ENCODE measurements around the gene GRID1.
"Not testable (repeated sequence)": the region's sequence is repeated elsewhere in the genome, so short reads cannot be mapped to it uniquely, and the experiment has no call there.

Gene GRID1

DNA sequence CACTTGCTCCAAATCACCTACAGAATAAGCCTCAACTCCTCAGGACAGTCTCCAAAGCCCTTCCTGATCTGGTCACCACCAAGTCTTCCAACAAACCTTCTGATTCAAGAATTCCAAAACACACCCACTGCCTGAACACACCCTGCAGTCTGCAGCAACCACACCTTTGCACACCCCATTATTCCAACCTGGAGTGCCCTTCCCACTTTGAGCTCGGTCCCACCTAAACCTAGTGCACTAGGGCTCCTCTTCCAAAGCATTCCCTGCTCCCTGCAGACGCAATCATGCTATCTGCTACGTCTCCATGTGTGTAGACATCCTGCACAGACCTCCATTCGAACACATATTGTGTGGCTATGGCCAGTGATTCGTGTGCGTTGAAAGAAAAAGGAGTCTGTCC, 289.3 kb downstream of the GRID1 start:
- H3K9ac ChIP-seq (ENCODE audit: insufficient read length), result no peak overlapping the region

DNA sequence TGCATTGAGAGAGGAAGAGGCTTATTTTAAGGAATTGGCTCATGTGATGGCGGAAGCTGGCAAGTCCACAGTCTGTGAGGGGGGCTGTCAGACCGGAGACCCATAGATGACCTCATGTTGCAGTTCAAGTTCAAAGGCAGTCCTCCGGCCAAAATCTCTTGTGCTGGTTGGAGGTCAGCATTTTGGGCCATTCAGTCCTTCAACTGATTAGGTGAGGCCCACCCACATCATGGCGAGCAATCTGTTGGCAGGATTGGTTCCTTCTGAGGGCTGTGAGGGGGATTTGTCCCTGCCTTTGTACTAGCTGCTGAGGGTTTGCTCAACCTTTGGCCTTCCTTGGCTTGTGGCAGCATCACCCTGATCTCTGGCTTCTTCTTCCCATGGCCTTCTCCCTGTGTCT, 290.1 kb downstream of the GRID1 start:
- H3K9ac ChIP-seq (ENCODE audit: insufficient read length); H3K27ac ChIP-seq; H3K9me3 ChIP-seq (ENCODE audit: low read depth, low read length); DNase-seq (ENCODE audit: low read depth, low spot score); H3K4me3 ChIP-seq; H3K36me3 ChIP-seq (ENCODE audit: insufficient read depth, low read length): not testable (repeated sequence)

More for the DNA sequence above, 289.3 kb downstream of the GRID1 start:
- no peaks in the 10 kb centered on the region for H3K9me3 ChIP-seq (ENCODE audit: low read depth, low read length)
- TF ChIP-seq POLR2AphosphoS5 (IDR thresholded peaks at IDR 0.05; ENCODE audit: borderline replicate concordance, low read depth, low read length), result no peak
- no peak for TF ChIP-seq EZH2 (IDR thresholded peaks at IDR 0.05)
- no peak for TF ChIP-seq FOXP2 (optimal IDR thresholded peaks at IDR 0.05; ENCODE audit: control extremely low read depth, extremely low read length, insufficient read depth)
- DNase-seq (ENCODE audit: low read depth, low spot score), result no peak
- H3K4me3 ChIP-seq, result no peak overlapping the region
- no peaks in the 10 kb centered on the region for H3K36me3 ChIP-seq (ENCODE audit: insufficient read depth, low read length)
- no peak overlapping the region for H3K27ac ChIP-seq

GRCh38 chr10:86075512-86075911, 291.1 kb downstream of the GRID1 start:
- TF ChIP-seq EZH2 (IDR thresholded peaks at IDR 0.05) (no peak), FOXP2 (optimal IDR thresholded peaks at IDR 0.05; ENCODE audit: control extremely low read depth, extremely low read length, insufficient read depth) (no peak), POLR2AphosphoS5 (IDR thresholded peaks at IDR 0.05; ENCODE audit: borderline replicate concordance, low read depth, low read length) (no peak)
- Histone ChIP-seq H3K9me3 (ENCODE audit: low read depth, low read length) (no peaks in the 10 kb centered on the region), H3K9ac (ENCODE audit: insufficient read length) (no peak overlapping the region), H3K36me3 (ENCODE audit: insufficient read depth, low read length) (no peaks in the 10 kb centered on the region), H3K27ac (no peak overlapping the region), H3K4me3 (no peak overlapping the region)
- DNase-seq (ENCODE audit: low read depth, low spot score), result no peak

DNA sequence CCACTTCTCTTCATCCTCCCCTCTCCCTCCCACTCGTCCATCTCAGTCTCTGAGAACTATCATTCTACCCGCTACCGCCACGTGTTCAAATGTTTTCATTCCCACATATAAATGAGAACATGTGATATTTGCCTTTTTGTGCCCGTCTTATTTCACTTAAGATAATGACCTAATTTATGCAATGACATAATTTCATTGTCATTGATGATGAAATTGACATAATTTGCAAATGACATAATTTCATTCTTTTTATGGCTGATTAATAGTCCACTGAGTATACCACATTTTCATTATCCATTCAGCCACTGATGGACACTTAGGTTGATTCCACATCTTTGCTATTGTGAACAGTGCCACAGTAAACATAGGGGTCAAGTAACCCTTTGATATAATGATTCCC, 292.3 kb downstream of the GRID1 start:
- no peak for TF ChIP-seq EZH2 (IDR thresholded peaks at IDR 0.05)
- no peak for TF ChIP-seq POLR2AphosphoS5 (IDR thresholded peaks at IDR 0.05; ENCODE audit: borderline replicate concordance, low read depth, low read length)
- no peak for TF ChIP-seq FOXP2 (optimal IDR thresholded peaks at IDR 0.05; ENCODE audit: control extremely low read depth, extremely low read length, insufficient read depth)
- Histone ChIP-seq H3K36me3 (ENCODE audit: insufficient read depth, low read length) (no peaks in the 10 kb centered on the region), H3K27ac (no peak overlapping the region), H3K4me3 (no peak overlapping the region), H3K9ac (ENCODE audit: insufficient read length) (no peak overlapping the region), H3K9me3 (ENCODE audit: low read depth, low read length) (no peaks in the 10 kb centered on the region)
- no peak for DNase-seq (ENCODE audit: low read depth, low spot score)

DNA sequence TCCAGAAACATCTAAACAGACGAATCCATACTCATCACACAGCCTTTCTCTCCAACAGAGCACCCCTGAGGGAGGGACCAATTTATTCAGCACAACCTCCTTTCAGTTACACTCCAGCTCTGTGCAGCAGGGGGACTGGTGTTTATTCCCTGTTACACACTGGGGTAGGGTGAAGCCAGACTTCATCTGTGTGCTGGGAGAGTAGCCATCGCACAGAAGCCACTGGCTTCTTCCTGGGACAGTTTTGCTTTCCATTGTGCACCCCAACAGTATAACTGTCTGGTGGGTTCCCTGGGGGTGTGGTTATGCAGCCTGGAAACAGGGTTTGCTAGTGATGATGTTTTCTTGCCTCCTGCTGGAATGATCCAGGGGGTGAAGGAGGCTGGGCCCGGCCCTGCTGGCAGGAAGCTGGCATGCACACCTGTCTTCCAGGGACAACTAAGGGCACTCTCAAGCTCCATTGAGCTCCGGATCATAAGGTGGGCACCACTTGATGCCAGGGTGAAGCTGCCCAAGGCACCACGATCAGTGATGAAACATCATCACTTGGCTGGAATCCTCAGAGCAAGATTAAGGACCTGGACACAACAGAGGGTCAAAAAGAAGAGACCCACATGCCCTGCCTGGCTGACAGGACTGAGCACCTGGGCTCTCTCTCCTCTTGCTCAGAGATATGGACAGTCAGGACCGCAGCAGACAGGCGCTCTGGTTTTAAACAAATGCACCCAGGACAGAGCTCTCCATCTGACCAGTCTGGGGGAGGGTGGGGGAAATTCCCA, 293.2 kb downstream of the GRID1 start:
- no peak overlapping the region for H3K9ac ChIP-seq (ENCODE audit: insufficient read length)
- H3K4me3 ChIP-seq, result no peak overlapping the region
- TF ChIP-seq FOXP2 (optimal IDR thresholded peaks at IDR 0.05; ENCODE audit: control extremely low read depth, extremely low read length, insufficient read depth) (no peak), POLR2AphosphoS5 (IDR thresholded peaks at IDR 0.05; ENCODE audit: borderline replicate concordance, low read depth, low read length) (no peak), EZH2 (IDR thresholded peaks at IDR 0.05) (no peak)
- no peaks in the 10 kb centered on the region for H3K9me3 ChIP-seq (ENCODE audit: low read depth, low read length)
- H3K27ac ChIP-seq, result no peak overlapping the region
- DNase-seq (ENCODE audit: low read depth, low spot score), result no peak
- no peaks in the 10 kb centered on the region for H3K36me3 ChIP-seq (ENCODE audit: insufficient read depth, low read length)

- TF ChIP-seq POLR2AphosphoS5 (IDR thresholded peaks at IDR 0.05; ENCODE audit: borderline replicate concordance, low read depth, low read length) (no peak), FOXP2 (optimal IDR thresholded peaks at IDR 0.05; ENCODE audit: control extremely low read depth, extremely low read length, insufficient read depth) (no peak), EZH2 (IDR thresholded peaks at IDR 0.05) (no peak)
- Histone ChIP-seq H3K27ac (no peak overlapping the region), H3K9ac (ENCODE audit: insufficient read length) (no peak overlapping the region), H3K36me3 (ENCODE audit: insufficient read depth, low read length) (no peaks in the 10 kb centered on the region), H3K4me3 (no peak overlapping the region), H3K9me3 (ENCODE audit: low read depth, low read length) (no peaks in the 10 kb centered on the region)
- DNase-seq (ENCODE audit: low read depth, low spot score), result no peak
These were observed 294.2 kb downstream of the GRID1 start for GRCh38 chr10:86072413-86072812.

DNA sequence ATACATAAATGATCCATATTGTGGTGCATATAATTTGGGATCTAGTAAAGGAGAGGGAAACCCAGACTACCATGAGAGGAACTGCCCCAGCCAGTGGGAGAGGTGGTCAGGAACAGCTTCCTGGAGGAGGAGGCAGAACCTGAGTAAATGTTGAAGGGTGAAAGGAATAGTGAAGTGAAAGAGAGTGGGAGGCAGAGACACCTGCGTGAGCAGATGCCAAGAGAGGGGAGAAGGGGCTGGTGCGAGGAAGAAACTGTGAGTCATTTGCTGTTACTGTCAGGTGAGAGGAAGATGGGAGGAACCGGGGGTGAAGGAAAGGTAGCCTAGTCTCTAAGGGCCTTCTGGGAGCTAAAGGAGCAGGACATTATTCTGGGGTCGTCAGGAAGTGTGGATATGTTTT, 294.8 kb downstream of the GRID1 start:
- no peak for DNase-seq (ENCODE audit: low read depth, low spot score)
- H3K36me3 ChIP-seq (ENCODE audit: insufficient read depth, low read length), result no peaks in the 10 kb centered on the region
- no peak overlapping the region for H3K4me3 ChIP-seq
- H3K27ac ChIP-seq, result no peak overlapping the region
- TF ChIP-seq EZH2 (IDR thresholded peaks at IDR 0.05), result no peak
- TF ChIP-seq FOXP2 (optimal IDR thresholded peaks at IDR 0.05; ENCODE audit: control extremely low read depth, extremely low read length, insufficient read depth), result no peak
- no peak for TF ChIP-seq POLR2AphosphoS5 (IDR thresholded peaks at IDR 0.05; ENCODE audit: borderline replicate concordance, low read depth, low read length)
- H3K9ac ChIP-seq (ENCODE audit: insufficient read length), result no peak overlapping the region
- no peaks in the 10 kb centered on the region for H3K9me3 ChIP-seq (ENCODE audit: low read depth, low read length)

GRCh38 chr10:86071145-86071544, 295.4 kb downstream of the GRID1 start:
- no peak overlapping the region for H3K9ac ChIP-seq (ENCODE audit: insufficient read length)
- TF ChIP-seq POLR2AphosphoS5 (IDR thresholded peaks at IDR 0.05; ENCODE audit: borderline replicate concordance, low read depth, low read length) (no peak), EZH2 (IDR thresholded peaks at IDR 0.05) (no peak), FOXP2 (optimal IDR thresholded peaks at IDR 0.05; ENCODE audit: control extremely low read depth, extremely low read length, insufficient read depth) (no peak)
- no peak overlapping the region for H3K4me3 ChIP-seq
- H3K9me3 ChIP-seq (ENCODE audit: low read depth, low read length), result no peaks in the 10 kb centered on the region
- H3K27ac ChIP-seq, result no peak overlapping the region
- no peak for DNase-seq (ENCODE audit: low read depth, low spot score)
- H3K36me3 ChIP-seq (ENCODE audit: insufficient read depth, low read length), result no peaks in the 10 kb centered on the region

DNA sequence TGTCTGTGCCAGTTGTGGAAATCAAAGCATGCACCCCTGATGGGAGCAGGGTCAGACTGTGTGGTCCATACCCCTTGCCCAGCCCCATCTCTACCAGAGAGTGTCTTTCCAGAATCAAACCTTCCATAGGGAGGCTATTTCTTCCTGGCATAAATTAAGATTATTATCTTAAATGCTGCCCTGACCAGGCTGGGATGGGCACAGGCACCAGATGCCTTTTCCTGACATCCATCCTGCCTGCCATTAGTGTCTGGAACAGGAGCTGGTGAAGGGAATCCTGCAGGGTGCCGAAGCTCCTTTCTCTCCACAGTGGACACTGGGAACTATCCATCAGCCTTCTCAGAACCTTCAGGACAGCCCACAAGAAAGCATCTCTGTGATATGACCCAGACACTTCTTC, 296.3 kb downstream of the GRID1 start:
- Histone ChIP-seq H3K36me3 (ENCODE audit: insufficient read depth, low read length) (no peaks in the 10 kb centered on the region), H3K4me3 (no peak overlapping the region), H3K9me3 (ENCODE audit: low read depth, low read length) (no peaks in the 10 kb centered on the region), H3K9ac (ENCODE audit: insufficient read length) (no peak overlapping the region), H3K27ac (no peak overlapping the region)
- TF ChIP-seq FOXP2 (optimal IDR thresholded peaks at IDR 0.05; ENCODE audit: control extremely low read depth, extremely low read length, insufficient read depth) (no peak), EZH2 (IDR thresholded peaks at IDR 0.05) (no peak), POLR2AphosphoS5 (IDR thresholded peaks at IDR 0.05; ENCODE audit: borderline replicate concordance, low read depth, low read length) (no peak)
- no peak for DNase-seq (ENCODE audit: low read depth, low spot score)
